ENCODE measurements around the gene SULT1C3. TPM values are rescaled to one million over a fixed set of nuclear protein-coding genes. Genes with fewer than 3 reads are reported as not detected.

SULT1C3 gene
- total RNA-seq, result not detected

DNA sequence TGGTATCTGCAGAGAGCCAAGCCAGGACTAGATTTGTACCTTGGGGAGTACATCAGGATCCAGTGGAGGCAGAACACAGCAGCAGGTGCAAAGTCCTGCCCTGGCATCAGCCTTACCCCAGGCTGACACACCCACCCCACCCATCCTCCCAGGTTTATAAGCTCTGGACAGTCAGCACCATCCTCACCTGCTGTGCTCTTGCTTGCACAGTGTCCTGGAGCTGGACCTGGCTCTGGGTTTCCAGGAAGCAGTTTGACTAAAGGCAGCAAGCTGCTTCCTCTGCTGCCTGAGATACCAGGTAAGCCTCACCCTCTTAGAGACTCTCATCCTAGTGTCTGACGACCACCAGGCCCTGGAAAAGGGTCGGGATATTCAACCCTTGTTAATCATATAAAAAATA is at the start of gene SULT1C3:
TSS of gene SULT1C3 (plus strand) at position 183 of the 400 bp plus-strand sequence. CDS start 7,227 bp downstream, outside the sequence.
- no peaks in the 10 kb centered on the region for H3K4me1 Mint-ChIP-seq (ENCODE audit: low read depth)
- peaks cover 3% of the 10 kb centered on the region for H3K27me3 Mint-ChIP-seq (ENCODE audit: low read depth)
- H3K9me3 Mint-ChIP-seq, result peaks cover 7% of the 10 kb centered on the region
- DNase-seq, result no peak
- H3K36me3 Mint-ChIP-seq (ENCODE audit: insufficient read depth), result no peaks in the 10 kb centered on the region
- ATAC-seq, result no peak
- H3K4me3 Mint-ChIP-seq, result no peak within 1 kb of the TSS

DNA sequence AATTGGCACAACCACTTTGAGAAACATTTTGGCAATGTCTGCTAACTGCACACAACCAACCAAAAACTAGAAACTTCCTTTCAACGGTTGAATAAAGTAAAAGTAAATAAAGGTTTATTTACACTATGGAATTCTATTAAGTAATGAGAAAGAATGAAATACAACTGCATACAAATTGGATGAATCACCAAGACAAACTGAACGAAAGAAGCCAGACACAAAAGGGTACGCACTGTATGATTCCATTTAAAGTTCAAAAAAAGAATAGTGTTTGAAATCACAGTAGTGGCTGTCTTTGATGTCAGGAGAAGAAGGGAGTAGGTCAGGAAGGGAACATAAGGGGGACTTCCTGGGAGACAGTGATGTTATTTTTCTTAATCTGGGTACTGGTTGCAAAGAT is 46.5 kb upstream of the SULT1C3 start:
- Mint-ChIP-seq H3K36me3 (ENCODE audit: insufficient read depth) (no peaks in the 10 kb centered on the region), H3K27me3 (ENCODE audit: low read depth) (no peaks in the 10 kb centered on the region), H3K4me3 (no peak overlapping the region), H3K4me1 (ENCODE audit: low read depth) (no peaks in the 10 kb centered on the region), H3K9me3 (peaks cover 3% of the 10 kb centered on the region)
- ATAC-seq (no peak), DNase-seq (no peak)

DNA sequence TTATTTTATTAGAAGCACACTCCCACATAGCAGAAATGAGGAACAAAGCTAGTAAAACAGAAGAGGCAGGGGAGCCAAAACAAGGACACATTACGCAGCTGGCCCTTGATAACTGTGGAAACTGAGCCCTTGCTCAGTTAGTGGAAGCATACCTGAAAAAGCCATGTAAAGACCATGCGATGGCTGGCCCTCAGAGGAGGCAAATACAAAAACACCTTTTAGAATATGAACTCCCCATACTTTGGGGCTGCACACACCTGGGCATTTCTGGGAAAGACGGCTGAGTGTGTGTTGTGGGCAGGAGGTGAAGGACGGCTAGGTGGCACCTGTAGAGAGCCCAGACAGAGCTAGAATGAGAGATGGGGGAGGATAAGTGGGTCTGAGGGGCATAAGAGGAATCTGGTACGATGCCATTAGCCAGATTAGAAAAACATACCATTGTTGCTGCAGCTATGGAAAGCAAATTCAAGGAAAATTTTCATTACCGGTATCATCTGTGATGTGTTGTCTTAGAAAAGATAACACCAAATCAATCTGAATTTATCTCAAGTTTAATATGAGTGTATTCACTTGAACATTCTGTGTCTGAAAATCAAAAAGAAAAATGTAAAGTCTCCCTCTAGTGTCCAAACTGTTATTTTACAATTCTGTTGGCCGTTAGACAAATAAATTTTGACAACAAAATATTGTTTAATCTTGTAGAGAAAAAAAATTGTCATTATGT is 45.2 kb upstream of the SULT1C3 start:
- DNase-seq (no peak), ATAC-seq (no peak)
- no peak overlapping the region for H3K4me3 Mint-ChIP-seq
- H3K9me3 Mint-ChIP-seq, result peaks cover 3% of the 10 kb centered on the region
- no peaks in the 10 kb centered on the region for H3K27me3 Mint-ChIP-seq (ENCODE audit: low read depth)
- no peaks in the 10 kb centered on the region for H3K36me3 Mint-ChIP-seq (ENCODE audit: insufficient read depth)
- H3K4me1 Mint-ChIP-seq (ENCODE audit: low read depth), result no peaks in the 10 kb centered on the region

DNA sequence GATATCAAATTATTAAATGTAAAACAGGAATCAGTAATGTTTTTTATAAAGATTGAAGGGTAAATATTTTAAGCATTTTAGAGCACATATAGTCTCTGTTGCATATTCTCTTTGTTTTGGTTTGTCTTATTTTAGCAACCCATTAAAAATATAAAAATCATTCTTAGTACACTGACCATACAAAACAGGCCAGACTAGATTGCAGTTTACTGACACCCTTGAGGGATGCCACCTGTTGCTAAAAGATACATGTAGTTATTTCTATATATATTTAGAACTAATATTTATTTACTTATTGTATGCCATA is 44.7 kb upstream of the SULT1C3 start:
- Mint-ChIP-seq H3K4me1 (ENCODE audit: low read depth) (no peaks in the 10 kb centered on the region), H3K36me3 (ENCODE audit: insufficient read depth) (no peaks in the 10 kb centered on the region)

DNA sequence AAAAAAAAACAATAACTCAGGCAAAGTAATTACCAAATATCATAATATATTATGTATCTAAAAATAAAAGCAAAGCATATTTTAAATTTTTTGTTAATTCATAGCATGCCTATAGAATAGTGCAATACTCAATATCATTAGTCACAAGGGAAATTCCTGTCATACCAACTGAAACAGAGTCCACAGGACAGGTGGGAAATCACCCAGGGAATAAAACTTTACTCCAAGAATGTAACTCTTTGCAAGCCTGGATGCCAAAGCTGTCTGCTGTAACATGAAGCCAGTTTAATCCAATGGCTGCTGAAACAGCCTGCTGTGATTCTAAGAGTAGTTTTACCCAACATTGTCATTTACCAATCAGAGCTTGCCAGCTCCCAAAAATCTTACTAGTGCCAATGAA is 40.0 kb upstream of the SULT1C3 start:
- H3K4me3 Mint-ChIP-seq, result no peak overlapping the region
- no peaks in the 10 kb centered on the region for H3K4me1 Mint-ChIP-seq (ENCODE audit: low read depth)
- no peaks in the 10 kb centered on the region for H3K36me3 Mint-ChIP-seq (ENCODE audit: insufficient read depth)
- ATAC-seq, result no peak
- no peaks in the 10 kb centered on the region for H3K27me3 Mint-ChIP-seq (ENCODE audit: low read depth)
- H3K9me3 Mint-ChIP-seq, result peaks cover 15% of the 10 kb centered on the region
- DNase-seq, result no peak

More for the DNA sequence above, 44.7 kb upstream of the SULT1C3 start:
- Mint-ChIP-seq H3K9me3 (peaks cover 3% of the 10 kb centered on the region), H3K27me3 (ENCODE audit: low read depth) (no peaks in the 10 kb centered on the region), H3K4me3 (no peak overlapping the region)
- DNase-seq, result no peak
- ATAC-seq, result no peak

DNA sequence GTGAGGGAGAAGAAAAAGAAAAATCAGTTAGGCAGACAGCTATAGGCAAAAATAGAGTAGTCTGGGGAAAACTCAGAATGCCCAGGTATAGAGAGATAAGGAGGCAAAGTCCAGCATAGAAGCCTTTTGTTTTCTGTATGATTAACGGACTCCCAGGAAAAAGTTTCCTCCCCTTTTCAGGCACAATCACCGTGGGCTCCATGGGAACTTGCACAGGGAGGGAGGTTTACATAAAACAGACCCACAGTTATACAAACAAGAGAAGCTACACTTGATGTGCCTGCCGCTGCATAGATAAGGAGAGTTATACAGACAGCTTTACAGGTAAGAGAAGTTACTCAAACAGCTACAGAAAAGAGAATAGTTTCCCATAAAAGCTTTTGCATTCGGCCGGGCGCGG is 39.2 kb upstream of the SULT1C3 start:
- no peaks in the 10 kb centered on the region for H3K4me1 Mint-ChIP-seq (ENCODE audit: low read depth)
- H3K36me3 Mint-ChIP-seq (ENCODE audit: insufficient read depth), result no peaks in the 10 kb centered on the region
- DNase-seq (no peak), ATAC-seq (no peak)
- H3K27me3 Mint-ChIP-seq (ENCODE audit: low read depth), result no peaks in the 10 kb centered on the region
- H3K4me3 Mint-ChIP-seq, result no peak overlapping the region
- peaks cover 15% of the 10 kb centered on the region for H3K9me3 Mint-ChIP-seq

DNA sequence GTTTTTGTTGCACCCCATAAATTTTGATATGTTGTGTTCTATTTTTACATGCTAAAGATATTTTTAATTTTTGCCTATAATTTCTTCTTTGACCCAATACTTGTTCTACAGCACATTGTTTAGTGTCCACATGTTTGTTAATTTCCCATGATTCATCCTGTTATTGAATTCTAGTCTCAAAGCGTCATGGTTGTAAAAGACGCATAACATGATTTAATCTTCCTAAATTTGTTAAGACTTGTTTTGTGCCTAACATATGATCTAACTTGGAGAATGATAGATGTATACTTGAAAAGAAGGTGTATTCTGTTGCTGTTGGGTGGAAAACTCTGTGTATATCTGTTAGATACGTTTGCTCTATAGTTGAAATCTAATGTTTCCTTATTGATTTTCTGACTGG is 27.1 kb upstream of the SULT1C3 start:
- Mint-ChIP-seq H3K9me3 (peaks cover 13% of the 10 kb centered on the region), H3K27me3 (ENCODE audit: low read depth) (peaks cover 5% of the 10 kb centered on the region), H3K4me3 (no peak overlapping the region), H3K36me3 (ENCODE audit: insufficient read depth) (no peaks in the 10 kb centered on the region), H3K4me1 (ENCODE audit: low read depth) (no peaks in the 10 kb centered on the region)
- DNase-seq (no peak), ATAC-seq (no peak)

DNA sequence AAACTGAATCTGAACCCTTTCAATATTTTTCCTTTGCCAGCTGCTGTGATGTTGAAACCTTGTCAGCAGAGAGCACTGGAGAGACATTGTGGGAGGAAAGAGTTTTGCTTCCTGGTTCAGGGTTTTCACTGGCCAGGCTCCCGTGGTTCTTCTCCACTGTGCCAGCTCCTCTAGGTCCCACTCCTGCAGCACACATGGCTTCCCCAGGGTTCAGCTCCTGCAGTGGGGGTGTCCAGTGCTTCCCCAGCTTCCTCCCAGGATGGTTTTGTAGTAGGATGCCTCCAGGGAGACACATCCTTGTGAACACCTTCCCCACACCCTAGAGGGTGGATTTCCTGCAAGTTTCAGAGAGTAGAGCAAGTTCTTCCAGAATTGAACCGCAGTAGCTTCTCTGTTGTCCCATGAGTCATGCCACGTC is 24.0 kb upstream of the SULT1C3 start:
- DNase-seq (no peak), ATAC-seq (no peak)
- H3K27me3 Mint-ChIP-seq (ENCODE audit: low read depth), result peaks cover 3% of the 10 kb centered on the region
- no peaks in the 10 kb centered on the region for H3K36me3 Mint-ChIP-seq (ENCODE audit: insufficient read depth)
- H3K4me3 Mint-ChIP-seq, result no peak overlapping the region
- no peaks in the 10 kb centered on the region for H3K4me1 Mint-ChIP-seq (ENCODE audit: low read depth)
- H3K9me3 Mint-ChIP-seq, result no peaks in the 10 kb centered on the region

DNA sequence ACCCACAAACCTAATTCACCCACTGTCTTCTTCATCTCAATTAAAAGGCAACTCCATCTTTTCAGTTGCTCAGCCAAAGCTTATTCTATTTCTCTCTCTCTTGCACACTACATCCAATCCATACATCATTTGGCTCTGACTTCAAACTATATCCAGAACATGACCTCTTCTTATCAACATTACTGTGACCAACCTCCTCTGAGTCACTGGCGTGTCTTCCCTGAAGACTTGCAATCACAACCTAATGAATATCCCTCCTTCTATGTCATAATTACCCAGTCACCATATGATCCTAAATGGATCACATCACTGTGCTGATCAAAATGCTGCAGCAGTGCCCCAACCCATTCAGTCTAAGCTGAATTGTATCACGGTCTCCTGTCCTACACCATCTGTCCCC is 22.6 kb upstream of the SULT1C3 start:
- Mint-ChIP-seq H3K9me3 (no peaks in the 10 kb centered on the region), H3K4me1 (ENCODE audit: low read depth) (no peaks in the 10 kb centered on the region), H3K36me3 (ENCODE audit: insufficient read depth) (no peaks in the 10 kb centered on the region), H3K27me3 (ENCODE audit: low read depth) (peaks cover 5% of the 10 kb centered on the region), H3K4me3 (no peak overlapping the region)
- ATAC-seq (no peak), DNase-seq (no peak)

DNA sequence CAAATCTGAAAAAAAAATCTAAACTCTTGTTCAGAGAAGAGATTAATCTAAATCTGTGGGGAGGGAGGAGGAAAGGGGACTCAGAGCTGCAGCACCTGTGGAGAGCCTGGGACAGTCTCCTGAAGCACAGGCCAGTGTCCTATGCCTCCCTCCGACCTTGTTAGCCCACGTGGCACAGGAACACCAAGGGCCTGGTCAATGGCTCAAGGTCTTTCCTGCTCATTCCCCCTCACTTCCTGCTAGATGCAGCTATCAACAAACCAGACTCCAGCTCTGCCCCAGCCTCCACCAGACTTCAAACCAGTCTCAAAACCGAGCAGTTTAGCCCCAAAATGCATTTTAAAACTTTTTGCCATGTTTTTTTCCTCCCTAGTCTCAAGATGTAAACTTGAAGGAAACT is 20.1 kb upstream of the SULT1C3 start:
- Mint-ChIP-seq H3K4me1 (ENCODE audit: low read depth) (no peaks in the 10 kb centered on the region), H3K27me3 (ENCODE audit: low read depth) (peaks cover 5% of the 10 kb centered on the region), H3K36me3 (ENCODE audit: insufficient read depth) (no peaks in the 10 kb centered on the region), H3K9me3 (peaks cover 15% of the 10 kb centered on the region), H3K4me3 (no peak overlapping the region)
- ATAC-seq, result no peak
- no peak for DNase-seq

DNA sequence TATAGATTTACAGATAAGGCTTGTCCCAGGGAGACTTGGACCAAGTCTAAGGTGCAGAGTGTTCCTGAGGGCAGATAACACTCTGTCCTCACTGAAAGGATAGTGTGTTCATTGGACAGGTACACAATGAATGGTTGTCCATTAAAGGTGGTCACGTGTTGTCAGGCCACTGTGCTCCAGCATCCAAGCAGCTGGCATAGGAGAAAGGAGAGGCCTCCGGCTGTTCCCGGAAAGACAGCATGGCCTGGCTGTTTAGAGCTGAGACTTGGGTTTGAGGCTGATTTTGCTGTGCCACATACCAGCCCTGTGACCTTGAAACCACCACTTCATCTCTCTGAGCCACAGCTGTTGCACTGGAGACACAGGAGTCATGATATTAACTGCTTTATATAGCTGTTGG is 19.6 kb upstream of the SULT1C3 start:
- ATAC-seq (no peak), DNase-seq (no peak)
- H3K4me3 Mint-ChIP-seq, result no peak overlapping the region
- H3K36me3 Mint-ChIP-seq (ENCODE audit: insufficient read depth), result no peaks in the 10 kb centered on the region
- H3K27me3 Mint-ChIP-seq (ENCODE audit: low read depth), result peaks cover 5% of the 10 kb centered on the region
- H3K4me1 Mint-ChIP-seq (ENCODE audit: low read depth), result no peaks in the 10 kb centered on the region
- peaks cover 15% of the 10 kb centered on the region for H3K9me3 Mint-ChIP-seq

DNA sequence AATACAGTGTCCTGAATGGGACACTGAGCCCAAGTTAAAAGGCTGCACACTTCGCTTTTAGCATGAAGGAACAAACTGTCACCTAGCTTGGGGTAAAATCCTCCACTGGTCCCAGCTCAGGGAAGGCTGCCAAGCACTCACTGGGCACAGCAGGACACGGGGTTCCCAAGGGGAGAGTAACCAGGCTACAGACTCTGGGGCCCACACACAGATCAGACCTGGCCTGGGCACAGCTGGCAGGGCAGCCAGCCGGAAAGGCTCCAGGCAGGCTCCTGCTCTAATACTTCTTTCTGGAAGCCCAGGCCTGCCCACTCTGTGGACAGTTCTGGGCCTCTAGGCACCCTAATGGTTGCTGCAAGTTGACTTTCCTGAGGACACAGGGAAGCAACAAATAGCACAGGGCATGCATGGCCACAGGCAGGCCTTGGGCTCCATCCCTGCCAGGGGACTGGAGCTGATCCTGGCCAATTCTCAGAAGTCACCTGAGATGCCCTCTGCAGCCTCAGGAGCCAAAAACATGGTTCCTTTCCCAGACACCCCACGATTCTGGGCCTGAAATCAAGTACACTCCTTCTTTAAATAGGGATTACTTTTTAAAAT is 18.7 kb upstream of the SULT1C3 start:
- peaks cover 15% of the 10 kb centered on the region for H3K9me3 Mint-ChIP-seq
- H3K4me1 Mint-ChIP-seq (ENCODE audit: low read depth), result no peaks in the 10 kb centered on the region
- H3K27me3 Mint-ChIP-seq (ENCODE audit: low read depth), result peaks cover 5% of the 10 kb centered on the region
- H3K36me3 Mint-ChIP-seq (ENCODE audit: insufficient read depth), result no peaks in the 10 kb centered on the region
- ATAC-seq (no peak), DNase-seq (no peak)
- no peak overlapping the region for H3K4me3 Mint-ChIP-seq

DNA sequence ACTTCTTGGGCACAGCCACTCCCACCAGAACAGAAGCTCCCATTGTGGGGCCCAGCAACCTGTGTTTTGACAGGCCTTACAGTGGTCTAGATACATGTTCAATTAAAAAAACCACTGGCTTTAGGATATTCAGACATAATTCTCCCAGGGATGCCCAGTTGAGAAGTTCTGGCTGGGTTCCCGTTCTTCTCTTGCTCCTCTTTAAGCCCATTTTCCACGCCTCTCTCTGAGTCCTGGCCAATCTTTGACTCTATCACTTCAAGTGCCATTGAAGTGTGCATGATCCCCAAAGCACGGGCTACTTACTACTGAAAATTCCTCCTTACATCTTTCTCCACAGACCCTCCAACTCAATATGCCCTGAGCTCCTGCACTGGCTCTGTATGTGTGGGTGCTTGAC is 17.5 kb upstream of the SULT1C3 start:
- H3K27me3 Mint-ChIP-seq (ENCODE audit: low read depth), result peaks cover 5% of the 10 kb centered on the region
- no peak for ATAC-seq

DNA sequence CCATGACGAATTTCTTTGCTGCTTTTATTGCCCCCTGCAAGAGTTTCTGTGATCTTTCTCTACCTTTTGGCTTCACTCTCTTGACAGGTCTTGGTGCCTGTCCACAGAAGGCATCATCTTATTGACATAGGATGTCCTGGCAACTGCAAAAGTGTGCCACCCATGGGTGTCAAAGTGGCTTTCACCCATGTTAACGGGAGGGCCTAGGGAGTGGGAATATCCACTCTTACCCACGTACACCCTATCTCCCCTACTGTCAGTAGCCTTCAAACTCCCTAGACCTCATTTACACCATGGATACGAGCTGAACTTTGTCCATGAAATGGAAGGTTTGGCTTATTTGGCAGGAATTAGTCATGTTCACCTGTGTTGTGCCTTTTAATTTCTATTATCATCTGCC is 16.2 kb upstream of the SULT1C3 start:
- Mint-ChIP-seq H3K36me3 (ENCODE audit: insufficient read depth) (no peaks in the 10 kb centered on the region), H3K4me3 (no peak overlapping the region), H3K4me1 (ENCODE audit: low read depth) (no peaks in the 10 kb centered on the region), H3K9me3 (peaks cover 15% of the 10 kb centered on the region), H3K27me3 (ENCODE audit: low read depth) (peaks cover 7% of the 10 kb centered on the region)
- ATAC-seq (no peak), DNase-seq (no peak)

More for the DNA sequence above, 17.5 kb upstream of the SULT1C3 start:
- Mint-ChIP-seq H3K36me3 (ENCODE audit: insufficient read depth) (no peaks in the 10 kb centered on the region), H3K4me3 (no peak overlapping the region), H3K9me3 (peaks cover 15% of the 10 kb centered on the region), H3K4me1 (ENCODE audit: low read depth) (no peaks in the 10 kb centered on the region)
- DNase-seq, result no peak

DNA sequence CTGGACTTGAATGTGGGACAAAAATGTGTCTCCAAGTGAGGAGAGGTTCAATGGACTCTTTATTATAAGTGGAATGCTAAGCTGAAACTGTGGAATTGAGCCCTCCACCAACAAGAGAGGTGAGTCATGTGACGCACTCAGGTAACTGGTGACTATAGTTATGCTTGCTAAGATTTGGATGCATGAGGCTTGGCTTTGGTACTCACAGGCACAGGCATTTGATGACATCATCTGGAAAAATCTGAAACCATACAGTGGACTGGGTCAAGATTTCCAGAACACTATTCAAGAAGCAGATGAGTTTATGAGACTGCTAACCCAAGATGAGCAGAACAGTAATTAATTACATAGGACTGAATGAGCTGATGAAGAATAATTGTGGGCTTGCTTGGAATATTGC is 15.7 kb upstream of the SULT1C3 start:
- no peak for DNase-seq
- no peak for ATAC-seq
- H3K9me3 Mint-ChIP-seq, result peaks cover 15% of the 10 kb centered on the region
- H3K36me3 Mint-ChIP-seq (ENCODE audit: insufficient read depth), result no peaks in the 10 kb centered on the region
- H3K27me3 Mint-ChIP-seq (ENCODE audit: low read depth), result peaks cover 7% of the 10 kb centered on the region
- H3K4me3 Mint-ChIP-seq, result no peak overlapping the region
- H3K4me1 Mint-ChIP-seq (ENCODE audit: low read depth), result no peaks in the 10 kb centered on the region

All from activated T-cell treated with anti-CD3 and anti-CD28 coated beads, Interleukin-2, amount 50 U/mL, for 4 hours (primary cell).